NCI-H146 treated with DMSO at 0.1 percent for 48 hours (cell line): Measurements from ENCODE around the gene TP53RK.
"Not testable (repeated sequence)": the region's sequence is repeated elsewhere in the genome, so short reads cannot be mapped to it uniquely, and the experiment has no call there.

Experiments
- DNase-seq: peaks from one replicate; lab custom pipeline; 2025; ENCODE audit not compliant: unreplicated experiment; lab: John Stamatoyannopoulos, UW

The TP53RK gene

DNA sequence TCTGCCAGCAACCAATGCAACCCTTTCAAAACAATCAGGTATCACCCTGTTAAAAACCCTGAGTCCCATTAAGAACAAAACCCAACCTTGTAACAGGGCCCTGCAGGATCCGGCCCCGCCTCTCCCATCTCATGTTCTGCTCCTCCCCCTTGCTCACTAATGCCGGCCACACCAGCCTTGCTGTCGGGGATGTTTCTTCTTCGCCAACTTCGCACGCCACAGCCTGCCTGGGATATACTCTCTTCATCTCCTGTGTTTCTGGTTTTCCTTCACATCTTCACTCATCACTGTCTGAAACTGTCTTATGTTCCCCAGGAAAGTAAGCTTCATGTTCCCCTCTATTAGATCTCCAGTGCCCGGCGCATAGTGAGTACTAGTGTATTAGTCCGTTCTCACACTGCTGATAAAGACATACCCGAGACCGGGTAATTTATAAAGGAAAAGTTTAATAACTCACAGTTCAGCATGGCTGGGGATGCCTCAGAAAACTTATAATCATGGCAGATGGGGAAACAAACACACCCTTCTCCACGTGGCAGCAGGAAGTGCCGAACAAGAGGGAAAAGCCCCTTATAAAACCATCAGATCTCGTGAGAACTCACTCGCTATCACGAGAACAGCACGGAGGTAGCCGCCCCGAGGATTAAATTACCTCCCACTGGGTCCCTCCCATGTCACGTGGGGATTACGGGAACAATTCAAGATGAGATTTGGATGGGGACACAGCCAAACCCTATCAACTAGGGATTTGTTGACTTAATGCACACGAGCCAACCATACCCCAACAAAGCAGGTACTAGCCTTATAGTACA is 5.1 kb downstream of the TP53RK start:
- no peak for DNase-seq

GRCh38 chr20:46683668-46683938 is 5.6 kb downstream of the TP53RK start:
- DNase-seq = no peak

DNA sequence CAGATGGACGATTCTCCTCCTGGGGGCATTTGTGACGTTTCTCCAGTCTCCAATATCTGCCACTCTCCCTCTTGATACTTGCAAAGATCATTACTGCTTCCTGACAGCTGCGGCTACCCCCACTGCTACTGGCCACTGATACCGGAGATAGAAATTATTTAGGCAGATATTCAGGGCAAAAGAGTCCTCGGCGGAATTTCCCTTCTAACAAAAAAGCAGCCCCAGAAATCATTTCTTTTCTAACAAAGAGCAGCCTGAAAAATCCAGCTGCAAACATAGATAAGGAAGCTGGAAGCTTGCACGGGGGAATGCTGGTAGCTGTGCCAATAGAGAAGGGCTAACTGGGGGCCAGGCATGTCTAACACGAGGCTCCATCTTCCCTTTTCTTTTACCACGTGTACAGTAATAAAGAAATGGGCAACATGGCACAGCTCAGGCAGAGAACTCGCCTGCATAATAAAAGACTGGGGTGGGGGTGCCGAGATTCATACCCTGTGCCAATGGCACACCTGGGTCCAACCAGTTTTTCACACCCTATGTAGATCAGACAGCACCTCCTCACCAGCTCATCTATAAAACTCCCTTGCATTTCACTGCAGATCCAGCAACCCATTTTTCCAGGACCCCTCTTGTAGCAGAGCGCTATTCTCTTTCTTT is 6.1 kb downstream of the TP53RK start:
- DNase-seq = no peak

GRCh38 chr20:46682063-46682821 is 7.0 kb downstream of the TP53RK start:
- DNase-seq = no peak

- DNase-seq = peak; percentile 80
Measured at GRCh38 chr20:46681032-46681854, 8.0 kb downstream of the TP53RK start.

GRCh38 chr20:46680684-46681031 is 8.6 kb downstream of the TP53RK start:
- DNase-seq = no peak

DNA sequence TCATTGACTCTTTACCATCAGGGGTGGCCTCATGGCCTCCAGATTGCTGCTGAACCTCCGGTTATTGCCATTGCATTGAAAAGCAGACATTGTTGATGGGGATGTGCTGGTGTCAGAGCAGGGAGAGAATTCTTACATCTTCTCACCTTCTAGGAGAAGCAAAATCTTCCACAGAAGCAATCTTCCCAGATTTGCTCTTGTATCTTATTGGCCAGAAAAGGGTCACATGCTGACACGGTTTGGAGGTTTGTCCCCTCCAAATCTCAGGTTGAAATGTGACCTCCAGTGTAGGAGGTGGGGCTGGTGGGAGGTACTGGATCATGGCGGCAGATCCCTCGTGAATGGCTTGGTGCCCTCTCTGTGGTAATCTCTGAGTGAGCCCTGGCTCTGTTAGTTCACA is 10.7 kb downstream of the TP53RK start:
- no peak for DNase-seq

DNA sequence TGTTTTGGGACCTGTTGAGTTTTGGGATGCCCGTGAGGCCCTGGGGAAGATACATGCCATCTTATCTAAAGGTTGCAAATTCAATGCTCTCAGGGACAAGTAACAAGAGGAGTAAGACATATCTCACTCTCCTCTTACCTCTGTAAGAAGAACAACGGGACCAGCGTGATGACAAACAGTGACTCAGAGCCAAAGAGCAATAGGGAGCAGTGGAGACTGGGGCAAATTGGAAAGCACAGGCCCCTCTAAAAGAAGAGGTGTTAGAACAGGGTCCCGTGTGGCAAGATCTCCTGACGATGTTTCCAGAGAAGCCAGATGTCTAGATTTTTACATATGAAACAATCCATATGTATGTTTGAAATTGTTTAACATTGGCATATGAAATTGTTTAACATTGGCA is 11.6 kb downstream of the TP53RK start:
- DNase-seq = no peak

DNA sequence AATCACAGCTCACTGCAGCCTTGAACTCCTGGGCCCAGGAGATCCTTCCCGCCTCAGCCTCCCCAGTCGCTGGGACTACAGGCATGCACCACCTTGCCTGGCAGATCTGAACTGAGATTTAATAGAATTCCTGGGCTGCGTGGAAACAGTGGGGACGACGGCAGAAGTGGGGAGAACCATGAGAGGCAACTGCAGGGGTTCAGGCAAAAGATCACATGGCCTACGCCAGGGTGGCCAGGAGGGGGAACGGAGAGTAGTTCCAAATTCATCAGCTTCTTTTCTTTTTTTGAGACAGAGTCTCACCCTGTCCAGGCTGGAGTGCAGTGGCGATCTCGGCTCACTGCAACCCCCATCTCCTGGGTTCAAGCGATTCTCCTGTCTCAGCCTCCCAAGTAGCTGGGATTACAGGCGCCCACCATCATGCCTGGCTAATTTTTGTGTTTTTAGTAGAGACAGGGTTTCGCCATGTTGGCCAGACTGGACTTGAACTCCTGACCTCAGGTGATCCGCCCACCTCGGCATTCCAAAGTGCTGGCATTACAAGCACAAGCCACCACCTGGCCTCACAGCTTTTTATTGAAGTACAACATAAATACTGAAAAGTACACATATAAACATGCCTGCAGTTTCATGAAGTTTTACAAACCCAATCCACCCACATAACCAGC is 12.5 kb downstream of the TP53RK start:
- not testable (repeated sequence) for DNase-seq

DNA sequence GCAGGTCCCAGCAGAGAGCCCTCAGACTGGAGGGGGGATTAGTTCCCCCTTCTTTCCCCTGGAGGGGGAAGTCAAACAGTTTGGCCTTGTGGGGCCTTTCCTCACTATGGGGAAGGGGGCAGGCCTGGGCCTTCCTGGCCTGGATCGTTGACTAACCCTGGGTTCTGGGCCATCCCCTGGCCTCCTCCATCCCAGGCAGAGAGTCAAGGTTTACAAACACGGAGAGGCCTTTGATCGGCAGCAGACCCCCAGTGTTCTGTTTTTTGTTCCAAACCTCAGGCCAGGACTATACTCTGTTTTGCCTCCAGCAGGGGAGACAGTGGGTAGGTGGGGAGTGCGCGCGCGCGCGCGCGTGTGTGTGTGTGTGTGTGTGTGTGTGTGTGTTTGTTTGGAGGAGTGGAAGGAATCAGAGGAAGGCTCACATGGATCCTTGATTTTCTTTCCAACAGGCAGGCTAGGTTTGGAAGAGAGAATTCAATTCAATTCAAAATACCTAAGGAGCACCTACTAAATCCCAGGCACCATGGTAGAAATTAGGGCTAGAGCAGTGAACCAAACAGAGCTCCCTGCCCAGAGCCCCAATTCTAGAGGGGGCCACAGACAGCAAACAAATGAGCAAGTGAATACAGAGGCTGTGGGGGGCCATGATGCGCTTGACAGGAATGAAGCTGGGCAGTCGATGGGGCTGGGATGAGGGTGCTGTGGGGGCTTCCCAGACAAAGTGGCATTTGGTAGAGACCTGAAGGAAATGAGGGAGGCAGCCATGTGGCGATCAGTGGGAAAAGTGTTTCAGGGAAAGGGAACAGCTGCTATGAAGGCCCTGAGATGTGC is 14.8 kb downstream of the TP53RK start:
- no peak for DNase-seq

DNA sequence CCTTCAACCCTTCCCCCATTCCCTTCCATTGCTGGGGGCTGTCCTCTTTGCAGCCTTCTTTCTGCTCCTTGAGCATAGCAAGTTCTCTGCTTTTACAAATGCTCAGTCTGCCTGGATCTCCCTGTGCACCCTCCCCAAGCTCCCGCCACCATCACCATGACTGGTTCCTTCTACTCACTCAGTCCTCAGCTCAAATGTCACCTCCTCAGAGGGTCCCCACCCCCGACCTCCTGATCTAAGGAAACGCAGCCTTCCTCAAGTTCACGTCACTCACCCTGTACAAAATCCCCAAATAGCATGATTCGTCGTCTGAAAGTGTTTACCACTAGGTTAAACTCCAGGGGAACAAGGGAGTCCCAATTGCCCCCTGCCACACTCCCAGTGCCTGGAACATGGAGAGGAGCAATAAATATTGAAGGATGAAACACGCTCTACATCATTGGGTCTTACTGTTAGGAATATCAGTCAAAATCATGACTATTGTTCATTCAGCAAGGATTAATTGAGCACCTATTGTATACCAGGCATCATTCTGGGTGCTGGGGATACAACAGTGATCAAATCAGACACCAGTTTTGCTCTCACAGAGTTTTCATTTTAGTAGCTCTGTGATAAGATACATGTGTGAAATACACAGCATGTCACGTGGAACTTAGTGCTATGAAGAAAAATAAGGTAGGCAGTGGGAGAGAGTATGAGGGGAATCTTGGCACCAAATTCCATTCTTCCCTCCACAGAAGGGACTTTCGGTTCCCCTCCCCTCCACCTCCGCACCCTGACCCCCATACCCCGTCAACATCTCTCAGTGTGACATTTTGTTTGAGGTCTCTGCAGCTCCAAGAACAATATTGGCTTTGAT is 15.6 kb downstream of the TP53RK start:
- DNase-seq = no peak

GRCh38 chr20:46672543-46673148 is 16.6 kb downstream of the TP53RK start:
- DNase-seq = no peak

DNA sequence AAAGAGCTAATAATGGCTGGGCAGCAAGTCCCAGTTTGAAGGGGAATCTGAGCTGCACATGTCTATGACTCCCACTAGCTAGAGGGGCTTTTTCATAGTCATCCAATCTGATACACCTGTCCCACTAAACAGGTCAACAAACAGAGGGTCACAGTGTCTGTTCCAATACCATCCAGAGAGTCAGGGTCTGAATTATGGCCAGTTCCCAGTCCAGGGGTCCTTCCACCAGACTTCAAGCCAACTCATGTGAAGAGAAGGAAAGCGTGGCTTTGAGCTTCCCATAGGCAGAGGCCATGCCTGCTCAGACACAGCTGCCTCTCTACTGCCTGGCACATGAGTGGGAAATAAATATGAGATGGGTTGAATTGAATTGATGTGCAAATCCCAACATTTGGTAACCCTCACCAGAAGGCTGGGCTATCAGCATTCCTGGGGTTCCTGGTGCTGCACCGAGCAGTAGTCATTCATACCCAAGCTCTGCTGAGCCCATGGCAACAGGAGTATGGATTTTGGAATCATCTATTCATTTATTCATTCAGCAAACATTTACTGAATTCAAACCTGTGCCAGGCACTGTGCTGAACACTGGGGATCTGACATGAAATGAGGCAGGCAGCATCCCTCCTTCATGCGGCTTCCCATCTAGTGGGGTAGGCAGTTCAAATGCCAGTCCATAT is 17.2 kb downstream of the TP53RK start:
- no peak for DNase-seq

GRCh38 chr20:46670585-46671584 is 18.4 kb downstream of the TP53RK start:
- no peak for DNase-seq

- DNase-seq = no peak
Measured at GRCh38 chr20:46670228-46670584, 19.0 kb downstream of the TP53RK start.

- no peak for DNase-seq
Measured at GRCh38 chr20:46666818-46667515, 22.3 kb downstream of the TP53RK start.
